Measurements from ENCODE around the gene ZNF850.
"Not testable (repeated sequence)": the region's sequence is repeated elsewhere in the genome, so short reads cannot be mapped to it uniquely, and the experiment has no call there.

The ZNF850 gene

GRCh38 chr19:36772311-36773222, at the start of gene ZNF850:
TSS of gene ZNF850 (minus strand) at chr19:36772807. CDS start at chr19:36762606, 10,201 bp downstream.
- DNase-seq = peak; percentile 92

GRCh38 chr19:36821758-36822157, 49.2 kb upstream of the ZNF850 start:
- no peak for DNase-seq

DNA sequence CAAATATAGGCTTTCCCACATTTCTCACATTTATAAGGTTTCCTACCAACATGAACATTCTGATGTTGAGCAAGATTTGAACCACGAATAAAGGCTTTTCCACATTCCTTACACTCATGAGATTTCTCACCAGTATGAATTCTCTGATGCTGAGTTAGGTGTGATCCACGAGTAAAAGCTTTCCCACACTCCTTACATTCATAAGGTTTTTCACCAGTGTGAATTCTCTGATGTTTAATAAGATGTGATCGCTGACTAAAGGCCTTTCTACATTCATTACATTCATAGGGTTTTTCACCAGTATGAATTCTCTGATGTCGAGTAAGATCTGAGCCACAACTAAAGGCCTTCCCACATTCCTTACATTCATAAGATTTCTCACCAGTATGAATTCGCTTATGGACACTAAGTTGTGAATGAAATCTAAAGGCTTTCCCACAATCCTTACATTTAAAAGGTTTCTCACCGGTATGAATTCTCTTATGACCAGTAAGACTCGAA, 46.6 kb upstream of the ZNF850 start:
- DNase-seq = no peak

GRCh38 chr19:36807029-36807428, 34.4 kb upstream of the ZNF850 start:
- DNase-seq = no peak

GRCh38 chr19:36805364-36805763, 32.8 kb upstream of the ZNF850 start:
- no peak for DNase-seq

- DNase-seq = no peak
Observed at GRCh38 chr19:36797786-36798108, 25.1 kb upstream of the ZNF850 start.

DNA sequence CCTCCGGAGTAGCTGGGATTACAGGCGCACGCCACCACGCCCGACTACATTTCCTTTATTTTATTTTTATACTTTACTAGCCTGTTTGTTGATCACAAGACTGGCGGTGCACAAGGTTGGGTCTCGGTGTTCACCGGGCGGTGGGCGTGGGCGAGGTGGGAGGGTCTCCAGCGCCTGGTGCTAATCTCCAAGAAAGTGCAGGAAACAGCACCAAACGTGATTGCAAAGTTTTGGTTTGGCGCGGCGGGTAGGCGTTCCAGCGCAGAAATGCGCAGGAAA, 24.0 kb upstream of the ZNF850 start:
- no peak for DNase-seq

- DNase-seq = not testable (repeated sequence)
Observed at GRCh38 chr19:36791420-36792141, 19.0 kb upstream of the ZNF850 start.

DNA sequence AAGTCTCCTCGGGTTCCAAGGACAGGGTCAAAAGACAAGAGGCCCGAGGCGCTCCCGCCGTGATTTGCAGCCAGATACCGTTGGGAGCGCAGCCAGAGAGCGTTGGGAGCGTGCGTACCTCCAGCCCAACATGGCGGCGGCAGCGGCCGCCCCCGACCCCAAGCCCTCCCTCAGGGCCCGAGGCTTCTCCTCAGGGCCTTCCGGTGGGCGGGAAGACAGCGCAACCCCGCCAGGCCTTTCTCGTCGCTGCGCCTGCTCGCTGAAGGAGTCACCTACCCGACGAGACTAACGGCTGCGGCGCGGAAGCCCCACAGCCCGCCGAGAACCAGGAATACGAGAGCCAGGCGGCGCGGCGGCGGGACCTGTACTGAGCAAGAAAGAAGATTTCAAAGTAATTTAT, 3.2 kb upstream of the ZNF850 start:
- no peak for DNase-seq

DNA sequence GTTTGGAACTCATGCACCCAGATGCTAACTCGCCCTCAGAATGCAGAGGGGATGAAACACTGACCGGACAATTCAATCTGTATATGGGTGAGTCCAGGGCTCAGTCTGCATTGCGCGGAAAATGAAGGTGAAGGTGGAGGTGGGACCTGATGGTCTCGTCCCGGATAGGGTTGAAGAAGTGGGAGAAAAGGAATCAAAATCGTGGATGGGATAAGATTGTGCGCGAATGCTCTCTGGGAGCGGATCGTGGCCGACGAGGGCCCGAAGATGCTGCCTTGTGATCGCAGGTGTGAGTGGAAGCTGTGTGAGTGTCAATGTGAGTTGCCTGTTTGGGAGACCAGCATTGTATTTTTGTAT, 594 bp upstream of the ZNF850 start:
- DNase-seq = no peak

GRCh38 chr19:36771261-36772231, 1.1 kb downstream of the ZNF850 start:
- DNase-seq = peak; percentile 35

DNA sequence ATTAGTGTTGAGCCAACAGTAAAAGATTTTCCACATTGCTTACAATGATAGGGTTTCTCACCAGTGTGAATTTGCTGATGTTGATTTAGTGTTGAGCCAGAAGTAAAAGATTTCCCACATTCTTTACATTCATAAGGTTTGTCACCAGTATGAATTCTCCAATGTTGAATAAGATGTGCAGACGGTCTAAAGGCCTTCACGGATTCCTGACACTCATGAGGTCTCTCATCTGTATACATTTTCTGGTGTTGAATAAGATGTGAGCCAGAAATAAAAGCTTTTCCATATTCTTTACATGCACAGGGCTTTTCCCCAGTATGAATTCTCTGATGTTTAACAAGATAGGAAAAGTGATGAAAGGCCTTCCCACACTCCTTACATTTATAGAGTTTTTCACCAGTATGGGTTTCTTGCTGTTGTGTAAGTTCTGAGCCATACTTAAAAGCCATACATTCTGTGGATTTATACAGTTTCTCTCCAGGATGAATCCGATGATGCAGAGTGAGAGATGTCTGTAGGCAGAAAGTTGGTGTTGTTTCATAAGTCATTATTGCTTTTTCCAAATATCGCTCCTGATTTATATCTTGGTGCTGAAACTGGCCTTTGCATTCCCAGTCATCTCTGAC, 22.4 kb downstream of the ZNF850 start:
- DNase-seq = no peak

GRCh38 chr19:36749613-36750012, 23.0 kb downstream of the ZNF850 start:
- not testable (repeated sequence) for DNase-seq

DNA sequence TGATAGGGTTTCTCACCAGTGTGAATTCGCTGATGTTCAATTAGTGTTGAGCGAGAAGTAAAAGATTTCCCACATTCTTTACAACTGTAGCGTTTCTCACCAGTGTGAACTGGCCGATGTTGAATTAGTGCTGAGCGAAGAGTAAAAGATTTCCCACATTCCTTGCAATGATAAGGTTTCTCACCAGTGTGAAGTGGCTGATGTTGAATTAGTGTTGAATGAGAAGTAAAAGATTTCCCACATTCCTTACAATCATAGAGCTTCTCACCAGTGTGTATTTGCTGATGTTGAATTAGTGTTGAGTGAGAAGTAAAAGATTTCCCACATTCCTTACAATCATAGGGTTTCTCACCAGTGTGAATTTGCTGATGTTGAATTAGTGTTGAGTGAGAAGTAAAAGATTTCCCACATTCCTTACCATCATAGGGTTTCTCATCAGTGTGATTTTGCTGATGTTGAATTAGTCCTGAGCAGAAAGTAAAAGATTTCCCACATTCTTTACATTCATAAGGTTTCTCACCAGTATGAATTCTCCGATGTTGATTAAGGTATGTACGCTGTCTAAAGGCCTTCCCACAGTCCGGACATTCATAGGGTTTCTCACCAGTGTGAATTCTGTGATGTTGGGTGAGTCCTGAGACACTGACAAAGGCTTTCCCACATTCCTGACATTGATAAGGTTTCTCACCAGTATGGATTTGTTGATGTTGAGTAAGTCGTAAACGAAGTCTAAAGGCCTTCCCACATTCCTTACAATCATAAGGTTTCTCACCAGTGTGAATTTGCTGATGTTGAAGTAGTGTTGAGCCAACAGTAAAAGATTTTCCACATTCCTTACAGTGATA, 24.0 kb downstream of the ZNF850 start:
- DNase-seq = no peak

- DNase-seq = no peak
Observed at GRCh38 chr19:36747750-36748149, 24.9 kb downstream of the ZNF850 start.

GRCh38 chr19:36745870-36746269, 26.7 kb downstream of the ZNF850 start:
- DNase-seq = no peak

GRCh38 chr19:36736166-36736565, 36.4 kb downstream of the ZNF850 start:
- DNase-seq = not testable (repeated sequence)

DNA sequence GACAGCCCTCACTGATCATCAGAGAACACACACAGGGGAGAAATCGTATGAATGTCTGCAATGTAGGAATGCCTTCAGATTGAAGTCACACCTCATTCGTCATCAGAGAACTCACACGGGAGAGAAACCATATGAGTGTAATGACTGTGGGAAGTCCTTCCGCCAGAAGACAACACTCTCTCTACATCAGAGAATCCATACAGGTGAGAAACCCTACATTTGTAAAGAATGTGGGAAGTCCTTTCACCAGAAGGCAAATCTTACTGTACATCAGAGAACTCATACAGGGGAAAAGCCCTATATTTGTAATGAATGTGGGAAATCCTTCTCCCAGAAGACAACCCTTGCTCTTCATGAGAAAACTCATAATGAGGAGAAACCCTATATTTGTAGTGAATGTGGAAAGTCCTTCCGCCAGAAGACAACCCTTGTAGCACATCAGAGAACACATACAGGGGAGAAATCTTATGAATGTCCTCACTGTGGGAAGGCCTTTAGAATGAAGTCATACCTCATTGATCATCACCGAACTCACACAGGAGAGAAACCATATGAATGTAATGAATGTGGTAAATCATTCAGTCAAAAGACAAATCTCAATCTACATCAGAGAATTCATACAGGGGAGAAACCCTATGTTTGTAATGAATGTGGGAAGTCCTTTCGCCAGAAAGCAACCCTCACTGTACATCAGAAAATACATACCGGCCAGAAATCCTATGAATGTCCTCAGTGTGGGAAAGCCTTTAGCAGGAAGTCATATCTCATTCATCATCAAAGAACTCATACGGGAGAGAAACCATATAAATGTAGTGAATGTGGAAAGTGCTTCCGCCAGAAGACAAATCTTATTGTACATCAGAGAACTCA, 52.7 kb downstream of the ZNF850 start:
- DNase-seq = no peak

DNA sequence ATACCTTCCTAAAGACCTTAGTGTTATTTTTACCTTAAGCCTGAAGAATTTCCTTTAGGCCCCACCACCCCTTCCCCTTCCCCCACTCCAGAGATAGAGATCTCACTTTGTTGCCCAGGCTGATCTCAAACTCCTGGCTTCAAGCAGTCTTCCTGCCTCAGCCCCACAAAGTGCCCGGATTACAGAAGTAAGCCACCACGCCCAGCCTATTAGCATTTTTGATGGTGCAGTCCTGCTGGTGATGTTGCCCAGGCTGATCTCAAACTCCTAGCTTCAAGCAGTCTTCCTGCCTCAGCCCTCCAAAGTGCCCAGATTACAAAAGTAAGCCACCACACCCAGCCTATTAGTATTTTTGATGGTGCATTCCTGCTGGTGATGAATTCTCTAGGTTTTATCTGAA, 63.2 kb downstream of the ZNF850 start:
- DNase-seq = no peak

DNA sequence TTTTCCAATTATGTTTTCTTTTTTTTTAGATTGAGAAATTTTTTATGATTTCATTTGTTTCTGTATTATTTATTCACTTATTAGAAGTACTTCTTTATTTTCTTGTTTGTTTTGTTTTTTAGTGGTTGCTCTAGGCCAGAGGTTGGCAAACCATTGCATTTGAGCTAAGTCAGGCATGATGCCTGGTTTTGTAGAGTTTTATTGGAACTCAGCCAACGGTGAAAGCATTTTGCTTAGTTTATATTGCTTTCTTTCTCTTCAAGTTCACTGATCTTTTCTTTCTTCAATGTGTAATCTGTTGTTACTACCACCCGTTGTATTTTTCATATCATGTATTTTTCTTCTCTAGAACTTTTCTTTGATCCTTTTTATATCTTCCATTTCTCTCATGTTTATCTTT, 65.5 kb downstream of the ZNF850 start:
- DNase-seq = no peak

DNA sequence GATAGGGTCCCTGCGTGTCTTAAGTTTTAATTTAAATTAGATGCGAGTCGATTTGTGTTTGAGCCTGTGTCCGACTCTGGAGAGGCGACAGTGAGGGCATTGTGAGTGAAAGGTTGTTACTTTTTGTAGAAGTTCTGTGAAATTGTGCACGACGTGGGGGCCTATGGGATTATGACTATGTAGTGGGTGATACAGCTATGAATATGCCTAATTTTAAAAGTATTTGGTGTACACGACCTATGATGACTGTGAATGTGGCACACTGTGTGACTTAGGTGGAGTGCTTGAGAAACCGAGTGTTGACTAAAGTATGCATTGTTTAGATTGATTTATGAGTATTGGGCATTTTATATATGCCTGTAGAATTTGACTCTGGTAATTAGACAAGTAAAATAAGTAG, 84.5 kb downstream of the ZNF850 start:
- no peak for DNase-seq

All from activated CD4-positive, CD25-positive, alpha-beta regulatory T cell treated with anti-CD3 and anti-CD28 coated beads, Interleukin-2, amount 50 U/mL, for 72 hours (primary cell).